HT-29 (cell line): ENCODE measurements around the gene ATP6V0A4. TPM values are rescaled to one million over a fixed set of nuclear protein-coding genes. Genes with fewer than 3 reads are reported as not detected.
"Not testable (repeated sequence)": the region's sequence is repeated elsewhere in the genome, so short reads cannot be mapped to it uniquely, and the experiment has no call there.

ENCODE experiments used
- DNase-seq: peaks from one replicate; pipeline ENCODE4 v3.0.0-alpha.2; 2015; ENCODE audit warnings: low spot score
- total RNA-seq: library from RNA; depleted of rRNA; stranded (reverse); fragments of >200 nt; shearing (Covaris generic); gene quantifications from 2 replicates; pipeline ENCODE4 v1.2.3, GENCODE V29; 2014

Gene ATP6V0A4
- total RNA-seq, 1 experiment from 2014 or later: not detected

- peak; percentile 56 for DNase-seq
Measured at GRCh38 chr7:138752518-138753149, 45.4 kb downstream of the ATP6V0A4 start.

GRCh38 chr7:138750901-138751464, 47.0 kb downstream of the ATP6V0A4 start:
- DNase-seq: no peak

GRCh38 chr7:138750473-138750872, 47.5 kb downstream of the ATP6V0A4 start:
- no peak for DNase-seq

GRCh38 chr7:138749960-138750359, 48.0 kb downstream of the ATP6V0A4 start:
- DNase-seq: no peak

GRCh38 chr7:138748666-138749065, 49.3 kb downstream of the ATP6V0A4 start:
- DNase-seq: no peak

- DNase-seq: no peak
Measured at GRCh38 chr7:138746073-138746472, 51.9 kb downstream of the ATP6V0A4 start.

GRCh38 chr7:138745189-138745588, 52.8 kb downstream of the ATP6V0A4 start:
- no peak for DNase-seq

- no peak for DNase-seq
Measured at GRCh38 chr7:138741453-138741735, 56.6 kb downstream of the ATP6V0A4 start.

GRCh38 chr7:138739859-138740258, 58.1 kb downstream of the ATP6V0A4 start:
- DNase-seq: no peak

- peak; percentile 95 for DNase-seq
Measured at GRCh38 chr7:138738551-138739335, 59.3 kb downstream of the ATP6V0A4 start.

- no peak for DNase-seq
Measured at GRCh38 chr7:138738114-138738513, 59.9 kb downstream of the ATP6V0A4 start.

GRCh38 chr7:138735399-138735798, 62.6 kb downstream of the ATP6V0A4 start:
- no peak for DNase-seq

GRCh38 chr7:138731733-138732132, 66.3 kb downstream of the ATP6V0A4 start:
- DNase-seq: not testable (repeated sequence)

GRCh38 chr7:138729444-138729843, 68.6 kb downstream of the ATP6V0A4 start:
- no peak for DNase-seq

GRCh38 chr7:138727336-138728099, 70.5 kb downstream of the ATP6V0A4 start:
- DNase-seq: no peak

- DNase-seq: no peak
Measured at GRCh38 chr7:138726288-138726687, 71.7 kb downstream of the ATP6V0A4 start.

- DNase-seq: no peak
Measured at GRCh38 chr7:138720286-138720685, 77.7 kb downstream of the ATP6V0A4 start.

- DNase-seq: no peak
Measured at GRCh38 chr7:138716889-138717288, 81.1 kb downstream of the ATP6V0A4 start.

- DNase-seq: no peak
Measured at GRCh38 chr7:138713191-138713590, 84.8 kb downstream of the ATP6V0A4 start.

GRCh38 chr7:138712652-138713051, 85.3 kb downstream of the ATP6V0A4 start:
- DNase-seq: no peak

- no peak for DNase-seq
Measured at GRCh38 chr7:138710536-138711385, 87.2 kb downstream of the ATP6V0A4 start.
